Activated CD4-positive, CD25-positive, alpha-beta regulatory T cell (primary cell): ENCODE data around the gene CRISPLD2.

Experiments
- DNase-seq, 4 experiments: peaks; one replicate each; lab custom pipeline; 2025; lab: John Stamatoyannopoulos, UW

Gene CRISPLD2

DNA sequence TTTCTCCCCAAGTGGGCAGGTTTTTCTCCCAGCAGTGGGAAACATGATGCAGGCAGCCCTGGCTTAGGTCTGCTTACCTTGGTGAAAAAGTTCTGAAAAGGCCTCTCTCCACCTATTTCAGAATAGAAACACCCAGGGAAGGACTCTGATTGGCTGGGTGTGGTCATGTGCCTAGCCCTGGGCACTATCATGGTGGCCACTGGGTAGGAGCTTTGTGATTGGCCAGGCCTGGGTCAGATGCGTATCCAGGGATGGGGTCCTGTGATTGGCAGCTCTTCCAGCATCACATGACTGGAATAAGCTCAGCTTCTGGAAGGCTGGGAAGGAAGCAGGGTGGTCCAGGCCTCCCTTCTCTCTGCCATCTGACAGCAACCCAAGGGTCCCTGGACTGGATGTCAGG is 138.0 kb downstream of the CRISPLD2 start:
- DNase-seq, result no peak
